Upper lobe of left lung (tissue), 4 donors: ENCODE data around the gene AGAP1.

Experiments used
- CTCF ChIP-seq, 6 experiments: fragments of 450-650 bp in 4 of 6; fragments of 200-600 bp in 2 of 6; sonication (generic) in 2 of 6; IDR thresholded peaks; one replicate each; pipeline ENCODE4 v1.5.1; 2016 to 2019; ENCODE audit warnings: antibody characterized with exemption in 6 of 6
- EP300 ChIP-seq, 4 donors: sonication (generic); formaldehyde crosslinking; IDR thresholded peaks; one replicate each; pipeline ENCODE4 v1.5.1; 2017; ENCODE audit warnings: antibody characterized with exemption in 4 of 4, control low read depth in 2 of 4

DNA sequence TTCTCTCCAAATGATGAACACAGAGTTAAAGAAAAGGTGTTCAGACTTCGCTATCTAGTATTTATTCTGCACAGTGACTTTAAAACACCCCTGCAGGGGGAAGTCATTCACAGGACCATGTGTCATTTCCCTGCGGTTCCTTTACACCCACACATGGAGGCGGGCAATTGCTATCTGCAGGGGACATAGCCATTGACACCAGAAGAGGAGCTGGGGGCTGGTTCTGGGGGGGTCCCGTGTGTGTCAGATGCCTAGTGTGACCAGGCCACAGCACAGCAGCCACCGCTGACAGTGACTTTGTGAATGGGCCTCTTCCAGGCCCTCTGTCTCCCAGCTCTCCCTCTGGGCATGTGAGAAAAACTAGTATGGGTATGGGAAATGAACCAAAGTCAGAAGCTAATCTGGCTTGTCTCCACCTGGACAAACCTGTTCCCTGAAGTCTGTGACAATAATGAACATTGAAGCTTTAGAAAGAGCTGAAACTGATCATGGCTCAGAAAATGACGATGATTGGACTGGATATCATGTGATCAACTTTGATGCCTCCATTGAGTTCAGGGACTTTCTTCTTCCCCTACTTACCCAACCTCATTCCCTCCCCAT lies 681.8 kb downstream of the AGAP1 start:
- no peak for TF ChIP-seq CTCF (IDR thresholded peaks at IDR 0.05)
- no peak for TF ChIP-seq EP300 (IDR thresholded peaks at IDR 0.05)
